Stimulated activated CD4-positive, alpha-beta T cell treated with anti-CD3 and anti-CD28 coated beads, Interleukin-12 subunit alpha, Interleukin-12 subunit beta, amount 100 ng/mL, for 24 hours (primary cell): Measurements from ENCODE around the gene ZNF22.
"Not testable (repeated sequence)": the region's sequence is repeated elsewhere in the genome, so short reads cannot be mapped to it uniquely, and the experiment has no call there.

Experiments used
- DNase-seq, 2 experiments: peaks; one replicate each; pipeline ENCODE4 v3.0.0-alpha.2; 2020; ENCODE audit warnings: low read depth in 2 of 2

Gene ZNF22

DNA sequence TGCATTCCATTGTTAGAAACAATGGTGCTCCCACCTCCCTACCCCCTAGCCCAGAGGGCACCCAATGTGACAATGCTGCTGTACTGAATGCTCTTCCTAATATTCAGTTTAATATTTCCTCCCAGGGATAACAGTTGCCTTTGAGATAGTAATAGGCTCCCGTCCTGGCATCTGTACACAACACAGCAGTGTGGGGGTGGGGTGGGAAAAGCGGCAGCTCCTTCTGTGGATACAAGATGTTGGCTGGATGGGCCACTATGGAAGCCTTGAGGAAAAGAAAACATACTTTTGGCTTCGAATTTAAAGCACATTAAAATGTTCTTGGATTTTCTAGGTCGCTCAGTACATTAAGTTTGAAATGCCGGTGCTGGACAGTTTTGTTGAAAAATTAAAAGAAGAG, 9.2 kb upstream of the ZNF22 start:
- no peak for DNase-seq

DNA sequence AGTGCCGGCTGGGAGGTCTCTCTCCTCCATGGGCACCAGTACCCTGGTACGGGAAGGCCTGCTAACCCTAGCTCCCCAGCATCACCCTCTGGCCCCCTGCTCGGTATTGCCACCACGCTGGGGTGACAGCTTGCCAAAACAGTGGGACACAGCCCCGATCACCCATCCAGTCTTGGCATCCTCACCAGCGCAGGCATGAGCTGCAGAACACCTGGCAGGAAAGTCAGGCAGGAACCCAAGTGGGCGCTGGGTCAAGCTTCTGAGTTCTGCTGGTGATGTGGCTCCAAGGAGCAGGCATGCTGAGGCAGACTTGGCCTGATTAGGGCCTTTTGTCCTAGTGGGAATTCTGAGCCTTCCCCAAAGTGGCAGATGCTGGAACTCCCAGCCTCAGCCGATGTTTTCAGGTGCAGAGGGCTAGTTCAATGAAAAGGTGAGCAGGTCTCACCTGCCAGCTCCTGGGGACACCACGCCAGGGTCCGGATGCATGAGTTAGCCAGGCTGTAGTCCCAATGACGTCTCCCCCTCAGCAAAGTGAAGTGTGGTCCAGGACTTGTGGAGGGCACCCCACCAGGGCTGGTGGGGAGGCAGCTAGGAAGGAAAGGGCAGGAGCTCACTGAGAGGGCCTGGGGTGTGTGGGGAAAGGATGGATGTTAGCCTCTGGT, 8.5 kb upstream of the ZNF22 start:
- DNase-seq: no peak

- no peak for DNase-seq
Measured at GRCh38 chr10:44992732-44993225, 7.9 kb upstream of the ZNF22 start.

DNA sequence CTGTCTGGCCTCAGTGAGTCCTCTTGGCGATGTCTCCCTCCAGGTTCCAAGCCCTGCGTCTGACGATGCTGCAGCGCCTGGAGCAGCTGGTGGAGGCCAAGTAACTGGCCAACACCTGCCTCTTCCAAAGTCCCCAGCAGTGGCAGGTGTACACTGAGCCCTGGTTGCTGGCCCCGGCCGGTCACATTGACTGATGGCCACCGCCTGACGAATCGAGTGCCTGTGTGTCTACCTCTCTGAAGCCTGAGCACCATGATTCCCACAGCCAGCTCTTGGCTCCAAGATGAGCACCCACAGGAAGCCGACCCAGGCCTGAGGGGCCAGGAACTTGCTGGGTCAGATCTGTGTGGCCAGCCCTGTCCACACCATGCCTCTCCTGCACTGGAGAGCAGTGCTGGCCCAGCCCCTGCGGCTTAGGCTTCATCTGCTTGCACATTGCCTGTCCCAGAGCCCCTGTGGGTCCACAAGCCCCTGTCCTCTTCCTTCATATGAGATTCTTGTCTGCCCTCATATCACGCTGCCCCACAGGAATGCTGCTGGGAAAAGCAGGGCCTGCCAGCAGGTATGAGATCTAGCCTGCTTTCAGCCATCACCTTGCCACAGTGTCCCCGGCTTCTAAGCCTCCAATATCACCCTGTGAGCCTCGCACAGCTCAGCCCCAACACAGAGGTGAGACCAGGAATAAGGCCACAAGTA, 7.3 kb upstream of the ZNF22 start:
- no peak for DNase-seq

DNA sequence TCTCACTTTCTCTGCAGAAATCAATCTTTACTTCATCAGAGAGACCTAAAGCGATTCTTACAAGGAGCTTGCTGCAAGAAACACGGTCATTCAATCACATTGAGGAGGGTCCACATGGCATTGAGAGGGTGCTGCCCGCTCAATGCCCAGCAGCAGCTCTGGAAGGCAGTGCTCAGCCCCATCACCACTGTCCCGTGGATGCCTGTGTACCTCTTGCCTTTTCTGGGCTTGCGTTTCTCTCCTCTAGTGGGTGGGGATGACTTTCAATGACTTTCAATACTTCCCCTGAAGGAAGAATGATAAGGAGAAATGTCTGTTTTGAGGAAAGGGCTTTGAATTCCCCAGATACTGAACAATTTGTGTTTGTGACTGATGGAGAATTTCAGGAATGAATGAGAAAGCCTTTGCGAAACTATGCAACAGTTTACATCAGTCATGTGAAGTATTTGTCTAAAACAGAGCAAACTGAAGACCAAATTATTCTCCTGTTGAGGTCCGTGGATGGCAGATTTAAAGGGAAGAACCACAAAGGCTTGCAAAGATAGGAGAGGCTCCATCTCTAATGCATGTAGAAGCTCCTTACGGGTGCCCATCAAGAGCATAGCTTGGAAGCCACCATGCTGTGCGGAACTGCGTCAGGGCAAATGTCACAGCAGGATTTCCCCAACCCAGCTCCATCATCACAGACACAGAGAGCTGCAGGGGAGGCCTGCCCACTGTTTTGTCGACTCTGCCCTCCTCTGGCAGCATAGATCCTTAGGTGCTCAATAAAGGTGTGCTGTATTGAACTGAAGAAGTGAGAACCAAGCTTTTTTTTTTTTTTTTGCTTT, 6.6 kb upstream of the ZNF22 start:
- DNase-seq: no peak

DNA sequence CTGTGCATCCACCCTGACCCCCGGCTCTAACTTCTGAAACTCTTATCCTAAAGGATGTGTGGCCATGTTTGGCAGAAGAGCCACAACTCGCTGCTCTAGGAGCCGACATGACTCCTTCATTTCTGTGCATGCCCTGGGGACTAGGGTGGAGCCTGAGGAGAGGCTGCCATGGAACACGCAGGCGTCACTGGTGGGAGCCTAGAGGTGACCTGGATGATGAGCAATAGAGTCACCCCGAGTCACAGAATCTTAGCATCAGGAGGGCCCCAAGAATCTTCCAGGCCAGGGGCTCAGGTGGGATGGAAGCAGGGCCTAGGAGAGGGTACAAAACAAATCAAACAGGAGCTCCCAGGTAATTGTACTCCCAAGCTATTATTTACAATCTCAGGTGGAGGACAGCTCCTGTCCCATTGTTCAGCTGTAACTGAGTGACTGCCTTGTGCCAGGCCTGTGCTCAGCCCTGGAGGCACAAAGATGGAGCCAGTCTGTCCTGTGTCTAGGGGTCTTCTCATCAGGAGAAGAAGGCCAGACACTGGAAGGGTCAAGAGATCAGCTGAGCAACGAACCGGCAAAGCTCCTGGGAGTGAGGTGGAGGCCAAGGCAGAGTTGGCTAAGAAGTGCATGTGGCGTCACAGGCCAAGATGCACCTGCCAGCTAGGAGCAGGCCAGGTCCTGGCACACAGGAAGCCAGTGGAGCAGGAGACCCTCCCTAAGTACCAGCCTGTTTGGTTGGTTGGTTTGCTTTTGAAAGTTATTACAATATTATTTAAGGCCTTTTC, 5.8 kb upstream of the ZNF22 start:
- no peak for DNase-seq

DNA sequence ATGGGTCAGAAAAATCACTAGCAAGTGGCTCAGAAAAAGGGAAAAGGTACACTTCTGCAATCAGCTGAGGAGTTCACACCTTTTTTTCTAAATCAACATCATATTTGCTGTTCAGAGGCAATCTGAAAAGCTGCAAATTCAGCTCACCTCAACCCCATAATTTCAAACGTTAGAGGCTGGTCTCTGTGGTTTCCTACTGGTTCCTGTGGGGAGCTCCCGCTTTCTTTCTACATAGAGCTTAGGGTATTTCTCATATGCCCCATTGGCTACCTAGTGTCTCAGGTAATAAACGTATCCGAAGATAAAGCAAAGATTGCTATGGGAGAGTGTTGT, 5.2 kb upstream of the ZNF22 start:
- no peak for DNase-seq

DNA sequence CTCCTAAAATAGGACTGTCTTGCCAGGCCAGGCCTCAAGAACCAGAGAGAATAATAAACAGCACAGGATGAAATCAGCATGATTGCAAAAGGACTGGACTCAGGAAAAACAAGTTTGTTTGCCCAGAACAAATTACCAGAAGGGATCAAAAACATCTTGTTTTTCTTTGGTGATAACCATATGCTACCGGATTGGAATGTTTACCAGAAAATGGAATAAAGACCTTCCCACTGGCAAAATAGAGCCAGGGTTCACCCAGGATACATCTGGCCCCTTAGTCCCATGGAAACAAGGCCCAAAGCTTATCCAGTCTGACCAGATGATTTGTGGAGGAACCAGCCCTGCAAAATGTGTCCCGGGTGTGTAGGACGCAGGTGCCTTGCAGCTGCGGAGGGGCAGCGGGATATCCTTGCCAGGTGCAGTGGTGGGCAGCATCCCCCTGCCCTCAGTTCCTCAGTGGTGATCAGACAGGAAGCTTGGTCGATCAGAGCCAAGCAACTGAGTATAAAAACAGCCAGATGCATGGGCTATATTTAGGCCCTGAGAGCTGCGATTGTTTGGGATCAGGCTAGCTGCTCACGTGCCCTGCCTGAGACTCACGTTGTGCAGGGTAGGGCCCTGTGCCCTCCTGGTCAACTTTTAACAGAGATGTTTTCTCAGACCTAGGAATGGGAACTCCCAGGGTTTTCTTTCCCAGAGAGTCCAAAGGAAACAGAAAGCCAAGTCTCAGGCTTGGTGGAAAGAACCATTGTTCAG, 4.6 kb upstream of the ZNF22 start:
- no peak for DNase-seq

GRCh38 chr10:44997105-44997748, 3.5 kb upstream of the ZNF22 start:
- no peak for DNase-seq

DNA sequence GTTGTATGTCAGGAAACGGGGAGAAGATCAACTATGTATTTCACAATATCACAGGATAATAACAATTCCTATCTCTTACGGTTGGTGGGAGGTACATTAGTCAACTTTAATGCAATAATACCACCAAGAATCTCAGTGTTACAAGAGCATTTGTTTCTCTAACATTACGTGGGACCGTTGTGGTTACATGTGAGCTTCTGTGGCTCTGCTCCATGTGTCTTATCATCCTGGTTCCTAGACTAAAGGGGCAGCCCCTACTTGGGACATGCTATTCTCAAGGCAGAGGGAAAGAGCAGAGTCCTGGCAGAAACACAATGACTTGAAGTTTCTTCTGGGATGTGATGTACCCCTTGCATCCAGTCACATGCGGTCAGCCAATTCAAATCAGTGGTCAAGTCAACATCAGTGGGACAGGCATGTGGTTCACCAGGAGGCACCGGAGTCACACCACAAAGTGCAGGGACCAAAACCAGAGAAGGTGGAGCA, 2.5 kb upstream of the ZNF22 start:
- no peak for DNase-seq

DNA sequence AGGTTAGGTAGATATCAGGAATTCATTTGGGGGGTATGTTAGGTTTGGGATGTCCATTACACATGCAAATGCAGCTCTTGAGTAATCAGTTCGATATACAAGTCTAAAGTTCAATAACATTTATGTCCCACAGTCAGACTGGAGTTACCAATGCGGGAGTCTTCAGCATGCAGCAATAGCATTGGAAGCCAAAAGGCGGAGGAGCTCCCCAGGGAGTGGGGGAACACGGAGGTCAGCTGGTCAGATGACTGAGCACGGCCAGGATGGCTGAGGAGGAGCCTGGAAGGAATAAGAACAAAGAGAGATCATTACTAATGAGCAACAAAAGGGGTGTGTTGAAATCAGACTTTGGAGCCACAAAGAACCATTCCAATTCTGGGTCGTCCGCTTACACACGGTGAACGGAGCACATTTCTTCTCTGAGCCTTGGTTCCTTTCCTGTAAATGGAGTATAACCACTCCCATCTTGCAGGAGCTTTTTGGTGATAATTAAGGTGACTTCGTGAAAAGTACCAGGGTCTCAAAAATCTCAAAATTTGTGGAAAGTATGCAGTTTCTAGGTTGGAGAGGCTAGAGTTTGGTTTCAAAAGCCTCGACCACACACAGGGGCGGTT, 478 bp upstream of the ZNF22 start:
- no peak for DNase-seq

DNA sequence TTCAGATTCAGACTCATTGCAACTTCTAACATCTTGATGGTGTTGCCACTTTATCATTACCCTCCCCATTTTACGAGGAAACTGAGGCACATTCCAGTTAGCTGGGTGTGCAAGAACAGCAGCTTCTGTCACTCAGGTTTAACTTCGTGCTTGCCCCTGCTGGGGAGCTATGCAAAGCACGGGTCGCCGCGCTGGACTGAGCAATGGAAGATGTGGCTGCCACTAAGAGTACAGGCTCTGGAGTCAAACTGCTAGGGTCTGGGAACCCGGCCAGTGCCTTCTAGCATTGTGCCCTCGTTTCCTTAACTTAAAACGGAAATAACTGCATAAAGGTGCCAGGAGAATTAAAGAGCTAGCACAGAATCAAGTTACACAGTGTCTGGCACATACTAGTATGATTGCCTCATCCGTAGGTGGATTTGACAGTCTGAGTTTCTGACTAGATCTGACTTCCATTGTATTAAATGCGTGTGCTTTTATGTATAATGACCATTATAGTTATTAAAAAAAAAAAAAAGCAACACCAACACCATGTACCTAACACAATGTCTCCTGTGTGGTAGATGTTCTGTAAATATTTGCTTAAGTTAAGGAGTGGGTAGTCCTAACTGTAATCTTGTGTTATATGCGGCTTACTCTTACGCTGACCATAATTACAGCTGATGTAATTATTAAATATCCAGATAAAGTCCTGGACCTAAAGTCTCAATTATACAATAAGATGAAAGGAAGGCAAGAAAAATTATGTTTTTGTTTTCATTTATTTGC, 842 bp downstream of the ZNF22 start:
- DNase-seq: peak in 1 of 2 experiments; percentile 32

DNA sequence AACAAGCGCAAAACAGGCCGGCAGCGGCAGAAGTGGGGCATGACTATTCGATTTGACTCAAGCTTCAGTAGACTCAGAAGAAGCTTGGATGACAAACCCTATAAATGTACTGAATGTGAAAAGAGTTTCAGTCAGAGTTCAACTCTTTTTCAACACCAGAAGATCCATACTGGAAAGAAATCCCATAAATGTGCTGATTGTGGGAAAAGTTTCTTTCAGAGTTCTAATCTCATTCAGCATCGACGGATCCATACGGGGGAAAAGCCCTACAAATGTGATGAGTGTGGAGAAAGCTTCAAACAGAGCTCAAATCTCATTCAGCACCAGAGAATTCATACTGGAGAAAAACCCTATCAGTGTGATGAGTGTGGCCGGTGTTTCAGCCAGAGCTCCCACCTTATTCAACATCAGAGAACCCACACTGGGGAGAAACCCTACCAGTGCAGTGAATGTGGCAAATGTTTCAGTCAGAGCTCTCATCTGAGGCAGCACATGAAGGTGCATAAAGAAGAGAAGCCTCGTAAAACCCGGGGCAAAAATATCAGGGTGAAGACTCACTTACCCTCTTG, 2.8 kb downstream of the ZNF22 start:
- DNase-seq: no peak

GRCh38 chr10:45004661-45005060, 3.9 kb downstream of the ZNF22 start:
- no peak for DNase-seq

- no peak for DNase-seq
Measured at GRCh38 chr10:45005284-45005683, 4.6 kb downstream of the ZNF22 start.

GRCh38 chr10:45006276-45007030, 5.7 kb downstream of the ZNF22 start:
- no peak for DNase-seq

- DNase-seq: no peak
Measured at GRCh38 chr10:45008524-45009161, 7.9 kb downstream of the ZNF22 start.

DNA sequence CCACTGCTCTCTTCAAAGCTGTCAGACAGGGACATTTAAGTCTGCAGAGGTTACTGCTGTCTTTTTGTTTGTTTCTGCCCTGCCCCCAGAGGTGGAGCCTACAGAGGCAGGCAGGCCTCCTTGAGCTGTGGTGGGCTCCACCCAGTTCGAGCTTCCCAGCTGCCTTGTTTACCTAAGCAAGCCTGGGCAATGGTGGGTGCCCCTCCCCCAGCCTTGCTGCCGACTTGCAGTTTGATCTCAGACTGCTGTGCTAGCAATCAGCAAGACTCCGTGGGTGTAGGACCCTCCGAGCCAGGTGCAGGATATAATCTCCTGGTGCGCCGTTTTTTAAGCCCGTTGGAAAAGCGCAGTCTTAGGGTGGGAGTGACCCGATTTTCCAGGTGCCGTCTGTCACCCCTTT, 13.8 kb downstream of the ZNF22 start:
- not testable (repeated sequence) for DNase-seq
